Activated naive CD4-positive, alpha-beta T cell treated with anti-CD3 and anti-CD28 coated beads, Interleukin-2, amount 50 U/mL, for 72 hours (primary cell): ENCODE results near the gene GABRA4. TPM values are rescaled to one million over a fixed set of nuclear protein-coding genes. Genes with fewer than 3 reads are reported as not detected.

Source experiments
- ATAC-seq, 2 donors: fragments of 150-1000 bp; cut with Tn5 transposase; 2 replicates each; pipeline ENCODE4 v1.10.0; 2021; ENCODE audit warnings: mild to moderate bottlenecking in 2 of 2, moderate library complexity in 2 of 2
- DNase-seq, 2 donors: peaks; one replicate each; pipeline ENCODE4 v3.0.0; 2021 to 2022; ENCODE audit warnings: low spot score in 2 of 2
- H3K27ac Mint-ChIP-seq, 2 donors: one replicate each; pipeline ENCODE4 v1.8.0; 2022; ENCODE audit warnings: mild to moderate bottlenecking in 2 of 2, mixed read lengths in 2 of 2
- H3K36me3 Mint-ChIP-seq, 2 donors: one replicate each; pipeline ENCODE4 v1.8.0; 2022; ENCODE audit warnings: mixed read lengths in 2 of 2
- H3K9me3 Mint-ChIP-seq, 2 donors: one replicate each; pipeline ENCODE4 v1.8.0; 2022; ENCODE audit warnings: mixed read lengths in 2 of 2
- total RNA-seq, 2 donors: library from RNA; stranded (reverse); gene quantifications; one replicate each; pipeline ENCODE4 v1.2.3, GENCODE V29; 2022

Gene GABRA4
- total RNA-seq, 2 donors from 2014 or later, result not detected

GRCh38 chr4:46890056-46890455 lies 103.3 kb downstream of the GABRA4 start:
- ATAC-seq, result no peak
- DNase-seq, result no peak
- Mint-ChIP-seq H3K9me3 (no peaks in the 10 kb centered on the region), H3K36me3 (no peaks in the 10 kb centered on the region), H3K27ac (no peak overlapping the region)

GRCh38 chr4:46889410-46889809 lies 104.0 kb downstream of the GABRA4 start:
- Mint-ChIP-seq H3K27ac (no peak overlapping the region), H3K36me3 (no peaks in the 10 kb centered on the region), H3K9me3 (no peaks in the 10 kb centered on the region)
- ATAC-seq (no peak), DNase-seq (no peak)

- Mint-ChIP-seq H3K27ac (no peak overlapping the region), H3K9me3 (no peaks in the 10 kb centered on the region), H3K36me3 (no peaks in the 10 kb centered on the region)
- ATAC-seq, result no peak
- no peak for DNase-seq
Observed at GRCh38 chr4:46886711-46887110, 106.7 kb downstream of the GABRA4 start.

- Mint-ChIP-seq H3K9me3 (peaks cover 0 to 4% of the 10 kb centered on the region in 2 donors), H3K27ac (no peak overlapping the region), H3K36me3 (no peaks in the 10 kb centered on the region)
- no peak for ATAC-seq
- DNase-seq, result no peak
Observed at GRCh38 chr4:46878641-46879040, 114.7 kb downstream of the GABRA4 start.

GRCh38 chr4:46874811-46875210 lies 118.6 kb downstream of the GABRA4 start:
- no peaks in the 10 kb centered on the region for H3K36me3 Mint-ChIP-seq
- peaks cover 4 to 7% of the 10 kb centered on the region in 2 donors for H3K9me3 Mint-ChIP-seq
- no peak overlapping the region for H3K27ac Mint-ChIP-seq
- no peak for ATAC-seq
- DNase-seq, result no peak

GRCh38 chr4:46870411-46870810 lies 123.0 kb downstream of the GABRA4 start:
- Mint-ChIP-seq H3K36me3 (no peaks in the 10 kb centered on the region), H3K9me3 (peaks cover 4 to 7% of the 10 kb centered on the region in 2 donors), H3K27ac (no peak overlapping the region)
- ATAC-seq (no peak), DNase-seq (no peak)

Other genes starting within 250 kb of the GABRA4 start
- not detected for gene COX7B2, start 84.3 kb downstream of the GABRA4 start, total RNA-seq
- not detected for gene GABRB1, start 38.0 kb upstream of the GABRA4 start, total RNA-seq